Neural progenitor cell (in vitro differentiated cells): ENCODE measurements around the gene DUT. TPM values are rescaled to one million over a fixed set of nuclear protein-coding genes. Genes with fewer than 3 reads are reported as not detected.

Experiments
- DNase-seq: peaks from one replicate; pipeline ENCODE4 v3.0.0-alpha.2; 2016; ENCODE audit warnings: low spot score
- H2AFZ ChIP-seq: fragments of 200-600 bp; sonication (generic); replicated peaks from 2 replicates; pipeline ENCODE4 v1.6.1; 2016; ENCODE audit warnings: antibody characterized with exemption
- H3F3A ChIP-seq: fragments of 200-600 bp; sonication (generic); 2 replicates; pipeline ENCODE4 v1.6.1; 2016; ENCODE audit warnings: antibody characterized with exemption, low read depth
- H3K27ac ChIP-seq: fragments of 200-600 bp; sonication (generic); 2 replicates; pipeline ENCODE4 v1.5.1; 2016; ENCODE audit warnings: mild to moderate bottlenecking
- H3K27me3 ChIP-seq: fragments of 200-600 bp; sonication (generic); 2 replicates; pipeline ENCODE4 v1.6.1; 2016; ENCODE audit warnings: mild to moderate bottlenecking, moderate library complexity
- H3K36me3 ChIP-seq: fragments of 200-600 bp; sonication (generic); 2 replicates; pipeline ENCODE4 v1.5.1; 2016
- H3K4me1 ChIP-seq: fragments of 200-600 bp; sonication (generic); 2 replicates; pipeline ENCODE4 v1.6.1; 2016; ENCODE audit warnings: mixed run types
- H3K4me2 ChIP-seq: fragments of 200-600 bp; sonication (generic); 2 replicates; pipeline ENCODE4 v1.6.1; 2016
- H3K4me3 ChIP-seq: fragments of 200-600 bp; sonication (generic); 2 replicates; pipeline ENCODE4 v1.5.1; 2016
- H3K79me2 ChIP-seq: fragments of 200-600 bp; sonication (generic); 2 replicates; pipeline ENCODE4 v1.6.1; 2016; ENCODE audit warnings: low read depth
- H3K9ac ChIP-seq: fragments of 200-600 bp; sonication (generic); 2 replicates; pipeline ENCODE4 v1.6.1; 2016
- H3K9me3 ChIP-seq: fragments of 200-600 bp; sonication (generic); 2 replicates; pipeline ENCODE4 v1.5.1; 2016; ENCODE audit warnings: low read depth
- H4K20me1 ChIP-seq: fragments of 200-600 bp; sonication (generic); 2 replicates; pipeline ENCODE4 v1.6.1; 2016; ENCODE audit warnings: low read depth
- H3K27ac Mint-ChIP-seq: 3 replicates; pipeline ENCODE4 v1.8.0; 2021; ENCODE audit warnings: mixed read lengths
- H3K27me3 Mint-ChIP-seq: 2 replicates; pipeline ENCODE4 v1.8.0; 2022; ENCODE audit warnings: low read depth, mild to moderate bottlenecking, inconsistent platforms, moderate library complexity, mixed read lengths; ENCODE audit not compliant: insufficient read depth
- H3K36me3 Mint-ChIP-seq: 3 replicates; pipeline ENCODE4 v1.8.0; 2021; ENCODE audit warnings: mixed read lengths
- H3K4me1 Mint-ChIP-seq: 3 replicates; pipeline ENCODE4 v1.8.0; 2021; ENCODE audit warnings: mixed read lengths
- H3K4me3 Mint-ChIP-seq: 3 replicates; pipeline ENCODE4 v1.8.0; 2021; ENCODE audit warnings: mild to moderate bottlenecking, moderate library complexity, mixed read lengths
- H3K9me3 Mint-ChIP-seq: 3 replicates; pipeline ENCODE4 v1.8.0; 2020; ENCODE audit warnings: mixed read lengths
- EZH2 ChIP-seq: fragments of 200-600 bp; sonication (generic); IDR thresholded peaks from 2 replicates; pipeline ENCODE4 v1.6.1; 2017; ENCODE audit warnings: antibody characterized with exemption, mild to moderate bottlenecking, moderate library complexity
- EZH2phosphoT487 ChIP-seq: fragments of 200-600 bp; sonication (generic); IDR thresholded peaks from 2 replicates; pipeline ENCODE4 v1.6.1; 2017; ENCODE audit warnings: antibody characterized with exemption
- total RNA-seq: library from RNA; depleted of rRNA; stranded (reverse); fragments of >200 nt; gene quantifications from 2 replicates; pipeline ENCODE4 v1.2.3, GENCODE V29; 2015; ENCODE audit warnings: low replicate concordance
- TF ChIP-seq, protein P1 (sequence below): fragments of 200-600 bp; sonication (generic); IDR thresholded peaks from 2 replicates; pipeline ENCODE4 v1.5.1; 2017; ENCODE audit warnings: antibody characterized with exemption, mild to moderate bottlenecking

DUT gene
- total RNA-seq, 1 donor from 2014 or later, result 51.6 TPM

DNA sequence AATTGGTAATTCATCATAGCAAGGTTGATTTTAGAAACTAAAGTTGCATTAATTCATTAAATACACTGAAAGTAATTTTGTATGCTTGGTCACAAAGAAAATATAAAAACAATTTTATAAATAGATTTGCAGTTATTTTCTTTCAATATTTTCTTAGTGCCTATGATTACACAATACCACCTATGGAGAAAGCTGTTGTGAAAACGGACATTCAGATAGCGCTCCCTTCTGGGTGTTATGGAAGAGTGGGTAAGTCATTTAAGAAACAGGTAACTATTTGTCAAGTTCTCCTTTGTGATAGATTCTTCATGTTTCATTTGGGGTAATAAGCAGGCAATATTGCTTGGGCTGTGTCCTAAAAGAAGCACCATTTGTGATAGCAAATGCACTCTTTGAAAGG, 3.0 kb downstream of the DUT start:
- H3K27me3 ChIP-seq, result no peaks in the 10 kb centered on the region
- peak overlapping the region; percentile 90 for H3K4me2 ChIP-seq
- H3K4me3 ChIP-seq, result no peak overlapping the region
- H2AFZ ChIP-seq, result no peak overlapping the region
- Mint-ChIP-seq H3K4me1 (peaks cover 29% of the 10 kb centered on the region), H3K27ac (no peak overlapping the region), H3K4me3 (no peak overlapping the region), H3K27me3 (no peaks in the 10 kb centered on the region), H3K9me3 (no peaks in the 10 kb centered on the region), H3K36me3 (peaks cover 18% of the 10 kb centered on the region)
- peaks cover 3% of the 10 kb centered on the region for H4K20me1 ChIP-seq
- H3K79me2 ChIP-seq, result peaks cover 34% of the 10 kb centered on the region
- H3K27ac ChIP-seq, result no peak overlapping the region
- H3K9ac ChIP-seq, result no peak overlapping the region
- H3K9me3 ChIP-seq, result no peaks in the 10 kb centered on the region
- TF ChIP-seq EZH2phosphoT487, result no peak
- TF ChIP-seq, protein P1, sequence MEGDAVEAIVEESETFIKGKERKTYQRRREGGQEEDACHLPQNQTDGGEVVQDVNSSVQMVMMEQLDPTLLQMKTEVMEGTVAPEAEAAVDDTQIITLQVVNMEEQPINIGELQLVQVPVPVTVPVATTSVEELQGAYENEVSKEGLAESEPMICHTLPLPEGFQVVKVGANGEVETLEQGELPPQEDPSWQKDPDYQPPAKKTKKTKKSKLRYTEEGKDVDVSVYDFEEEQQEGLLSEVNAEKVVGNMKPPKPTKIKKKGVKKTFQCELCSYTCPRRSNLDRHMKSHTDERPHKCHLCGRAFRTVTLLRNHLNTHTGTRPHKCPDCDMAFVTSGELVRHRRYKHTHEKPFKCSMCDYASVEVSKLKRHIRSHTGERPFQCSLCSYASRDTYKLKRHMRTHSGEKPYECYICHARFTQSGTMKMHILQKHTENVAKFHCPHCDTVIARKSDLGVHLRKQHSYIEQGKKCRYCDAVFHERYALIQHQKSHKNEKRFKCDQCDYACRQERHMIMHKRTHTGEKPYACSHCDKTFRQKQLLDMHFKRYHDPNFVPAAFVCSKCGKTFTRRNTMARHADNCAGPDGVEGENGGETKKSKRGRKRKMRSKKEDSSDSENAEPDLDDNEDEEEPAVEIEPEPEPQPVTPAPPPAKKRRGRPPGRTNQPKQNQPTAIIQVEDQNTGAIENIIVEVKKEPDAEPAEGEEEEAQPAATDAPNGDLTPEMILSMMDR, result peak; percentile 22
- TF ChIP-seq EZH2, result no peak
- H3K4me1 ChIP-seq, result peaks cover 24% of the 10 kb centered on the region
- H3K36me3 ChIP-seq, result peaks cover 10% of the 10 kb centered on the region
- peaks cover 24% of the 10 kb centered on the region for H3F3A ChIP-seq
- DNase-seq, result no peak

DNA sequence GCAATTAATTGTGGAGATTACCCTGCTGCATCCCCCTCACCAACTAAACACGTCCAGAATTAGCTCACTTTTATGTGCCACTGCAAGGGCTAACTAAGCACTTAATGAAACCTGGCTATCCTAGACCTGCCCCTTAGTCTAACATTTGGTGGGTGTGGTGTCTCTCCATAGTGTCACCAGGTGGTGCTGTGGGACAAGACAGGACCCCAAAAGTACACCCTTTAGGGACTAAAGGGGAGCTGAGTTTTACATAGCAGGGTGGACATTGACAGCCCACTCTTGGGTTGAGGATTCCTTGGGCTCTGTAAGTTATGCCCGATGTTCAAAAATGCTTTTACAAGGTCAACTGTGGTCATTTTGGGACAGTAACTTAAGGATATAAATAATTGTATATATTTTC, 5.7 kb downstream of the DUT start:
- H3K4me1 Mint-ChIP-seq, result peaks cover 18% of the 10 kb centered on the region
- Histone ChIP-seq H3K27ac (no peak overlapping the region), H3K36me3 (peaks cover 10% of the 10 kb centered on the region), H3K27me3 (no peaks in the 10 kb centered on the region), H2AFZ (no peak overlapping the region), H4K20me1 (peaks cover 3% of the 10 kb centered on the region), H3K9me3 (no peaks in the 10 kb centered on the region), H3K79me2 (peaks cover 22% of the 10 kb centered on the region), H3F3A (peaks cover 12% of the 10 kb centered on the region), H3K4me1 (peaks cover 15% of the 10 kb centered on the region), H3K4me2 (no peak overlapping the region), H3K4me3 (no peak overlapping the region), H3K9ac (no peak overlapping the region)
- H3K36me3 Mint-ChIP-seq, result peaks cover 18% of the 10 kb centered on the region
- H3K27ac Mint-ChIP-seq, result no peak overlapping the region
- DNase-seq, result peak; percentile 68
- no peak for TF ChIP-seq EZH2
- no peak for TF ChIP-seq EZH2phosphoT487
- TF ChIP-seq, protein P1, result peak; percentile 65
- H3K4me3 Mint-ChIP-seq, result no peak overlapping the region
- H3K27me3 Mint-ChIP-seq, result no peaks in the 10 kb centered on the region
- no peaks in the 10 kb centered on the region for H3K9me3 Mint-ChIP-seq

DNA sequence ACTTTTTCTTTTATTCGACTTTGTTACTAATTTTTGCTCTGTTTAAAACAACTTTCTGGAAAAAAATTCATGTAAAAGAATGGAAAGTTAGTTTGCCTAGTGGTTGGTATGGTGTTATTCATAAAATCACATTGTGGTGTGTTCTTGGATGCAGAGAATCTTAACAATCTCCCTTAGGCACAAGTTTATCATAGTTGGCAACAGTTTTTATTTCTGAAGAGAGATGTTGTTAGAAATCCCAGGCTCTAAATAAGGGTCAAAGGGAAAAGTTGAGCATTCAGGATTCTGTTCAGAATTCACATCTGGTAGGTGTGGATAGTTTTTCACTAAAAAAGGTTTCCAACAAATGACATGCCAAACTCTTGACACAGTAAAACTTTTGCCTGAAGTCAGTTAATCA, 6.4 kb downstream of the DUT start:
- H3K9me3 ChIP-seq, result no peaks in the 10 kb centered on the region
- H3K27ac ChIP-seq, result no peak overlapping the region
- peaks cover 12% of the 10 kb centered on the region for H3K36me3 ChIP-seq
- no peak overlapping the region for H3K4me2 ChIP-seq
- H3K4me1 Mint-ChIP-seq, result peaks cover 14% of the 10 kb centered on the region
- H4K20me1 ChIP-seq, result peaks cover 3% of the 10 kb centered on the region
- H3K4me1 ChIP-seq, result peaks cover 14% of the 10 kb centered on the region
- no peak overlapping the region for H3K9ac ChIP-seq
- no peak for DNase-seq
- no peak overlapping the region for H3K4me3 Mint-ChIP-seq
- H3K27ac Mint-ChIP-seq, result no peak overlapping the region
- peaks cover 16% of the 10 kb centered on the region for H3K79me2 ChIP-seq
- H3F3A ChIP-seq, result peaks cover 12% of the 10 kb centered on the region
- no peak overlapping the region for H2AFZ ChIP-seq
- H3K27me3 Mint-ChIP-seq, result no peaks in the 10 kb centered on the region
- TF ChIP-seq, protein P1, result no peak
- TF ChIP-seq EZH2 (no peak), EZH2phosphoT487 (no peak)
- H3K27me3 ChIP-seq, result no peaks in the 10 kb centered on the region
- H3K9me3 Mint-ChIP-seq, result no peaks in the 10 kb centered on the region
- peaks cover 18% of the 10 kb centered on the region for H3K36me3 Mint-ChIP-seq
- H3K4me3 ChIP-seq, result no peak overlapping the region
